Measurements from ENCODE around the gene NADSYN1.

Gene NADSYN1

DNA sequence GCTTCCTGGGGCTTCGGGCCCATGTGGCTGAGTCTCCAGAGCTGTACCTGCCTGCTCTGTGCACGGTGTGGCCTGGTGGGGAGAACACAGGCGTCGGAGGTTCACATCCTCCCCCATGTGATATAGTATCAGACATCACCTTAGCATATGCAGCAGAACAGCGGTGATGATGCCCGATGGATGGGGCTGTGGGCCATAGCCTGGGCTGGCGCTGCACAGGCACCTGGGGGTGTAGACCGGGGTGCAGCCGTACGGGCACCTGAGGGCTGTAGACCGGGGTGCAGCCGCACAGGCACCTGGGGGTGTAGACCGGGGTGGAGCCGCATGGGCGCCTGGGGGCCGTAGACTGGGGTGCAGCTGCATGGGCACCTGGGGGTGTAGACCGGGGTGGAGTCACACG is 29.2 kb downstream of the NADSYN1 start:
- no peak overlapping the region for H3K4me3 Mint-ChIP-seq
- no peaks in the 10 kb centered on the region for H3K27me3 Mint-ChIP-seq
- no peak overlapping the region for H3K27ac Mint-ChIP-seq
- H3K4me1 Mint-ChIP-seq (ENCODE audit: low read depth): no peaks in the 10 kb centered on the region
- no peaks in the 10 kb centered on the region for H3K9me3 Mint-ChIP-seq
- DNase-seq: no peak
- peaks cover 90% of the 10 kb centered on the region for H3K36me3 Mint-ChIP-seq (ENCODE audit: low read depth)

DNA sequence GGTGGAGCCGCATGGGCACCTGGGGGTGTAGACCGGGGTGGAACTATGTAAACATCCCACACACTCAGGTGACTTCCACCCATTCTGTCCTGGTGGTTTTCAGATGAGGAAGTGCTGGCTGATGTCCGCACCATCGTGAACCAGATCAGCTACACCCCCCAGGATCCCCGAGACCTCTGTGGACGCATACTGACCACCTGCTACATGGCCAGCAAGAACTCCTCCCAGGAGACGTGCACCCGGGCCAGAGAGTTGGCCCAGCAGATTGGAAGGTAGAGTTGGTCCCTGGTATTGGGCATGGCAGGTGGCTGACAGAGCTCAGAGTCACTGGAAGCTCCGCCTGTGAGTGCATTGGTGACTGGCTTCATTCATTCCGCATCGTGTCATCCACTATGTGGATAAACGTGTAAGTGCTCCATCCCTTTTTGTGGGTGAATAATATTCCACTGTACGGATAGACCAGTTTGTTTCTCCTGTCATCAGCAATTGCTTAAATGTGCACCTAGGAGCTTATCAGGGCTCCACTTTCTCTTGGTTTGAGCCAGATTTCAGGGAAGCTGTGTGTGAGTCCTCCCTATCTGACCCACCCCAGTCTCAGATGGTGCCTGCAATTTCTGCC is 29.9 kb downstream of the NADSYN1 start:
- H3K4me1 Mint-ChIP-seq (ENCODE audit: low read depth): peaks cover under 1% of the 10 kb centered on the region
- H3K27me3 Mint-ChIP-seq: no peaks in the 10 kb centered on the region
- no peak overlapping the region for H3K4me3 Mint-ChIP-seq
- DNase-seq: no peak
- H3K27ac Mint-ChIP-seq: no peak overlapping the region
- H3K36me3 Mint-ChIP-seq (ENCODE audit: low read depth): peaks cover 88% of the 10 kb centered on the region
- no peaks in the 10 kb centered on the region for H3K9me3 Mint-ChIP-seq

DNA sequence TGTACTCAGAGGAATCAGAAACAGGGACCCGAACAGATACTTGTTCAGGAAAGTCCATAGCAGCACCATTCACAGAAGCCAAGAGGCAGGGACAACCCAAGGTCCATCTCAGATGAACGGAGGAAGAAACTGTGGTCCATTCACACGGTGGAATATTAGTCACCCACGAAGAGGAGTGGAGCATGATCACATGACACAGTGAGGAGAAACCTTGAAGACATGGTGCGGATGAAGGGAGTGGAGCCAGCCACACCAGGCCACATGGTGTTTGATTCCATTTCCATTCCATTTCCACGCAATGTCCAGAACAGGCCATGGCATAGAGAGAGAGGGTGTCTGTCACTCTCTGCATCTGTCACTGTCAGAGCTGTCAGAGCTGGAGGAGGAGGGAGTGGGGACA is 30.7 kb downstream of the NADSYN1 start:
- Mint-ChIP-seq H3K4me3 (no peak overlapping the region), H3K9me3 (no peaks in the 10 kb centered on the region), H3K36me3 (ENCODE audit: low read depth) (peaks cover 88% of the 10 kb centered on the region), H3K4me1 (ENCODE audit: low read depth) (peaks cover 9% of the 10 kb centered on the region), H3K27me3 (no peaks in the 10 kb centered on the region), H3K27ac (no peak overlapping the region)
- DNase-seq: no peak

DNA sequence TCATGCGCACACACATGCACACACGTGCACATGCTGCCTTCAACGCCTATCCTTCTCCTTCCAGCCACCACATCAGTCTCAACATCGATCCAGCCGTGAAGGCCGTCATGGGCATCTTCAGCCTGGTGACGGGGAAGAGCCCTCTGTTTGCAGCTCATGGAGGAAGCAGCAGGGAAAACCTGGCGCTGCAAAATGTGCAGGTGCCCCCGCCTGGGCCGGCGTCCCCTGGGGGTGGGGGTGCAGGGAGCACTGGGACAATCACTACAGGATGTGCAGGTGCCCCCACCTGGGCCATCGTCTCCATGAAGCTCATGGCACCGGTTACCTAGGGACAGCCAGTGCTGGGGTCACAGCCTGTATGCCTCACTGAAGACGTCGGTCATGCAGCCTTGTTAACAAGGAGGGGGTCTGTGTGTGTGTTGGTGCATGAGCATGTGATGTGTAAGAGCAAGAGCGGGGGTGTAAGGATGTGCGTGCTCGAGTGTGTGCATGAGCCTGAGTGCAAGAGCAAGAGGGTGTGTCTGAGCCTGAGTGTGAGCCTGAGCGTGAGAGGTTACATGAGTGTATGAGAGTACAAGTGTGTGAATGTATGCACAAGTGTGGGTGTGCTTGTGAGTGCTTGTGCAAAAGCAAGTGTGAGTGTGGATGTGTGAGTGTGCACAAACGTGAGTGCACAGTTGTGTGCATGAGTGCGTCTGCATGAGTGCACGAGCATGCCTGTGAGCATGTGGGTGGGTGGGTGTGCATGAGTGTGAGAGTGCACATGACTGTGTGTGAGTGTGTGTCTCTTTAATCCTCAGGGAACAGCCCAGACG is 31.5 kb downstream of the NADSYN1 start:
- Mint-ChIP-seq H3K4me3 (no peak overlapping the region), H3K27ac (no peak overlapping the region), H3K36me3 (ENCODE audit: low read depth) (peaks cover 88% of the 10 kb centered on the region), H3K4me1 (ENCODE audit: low read depth) (peaks cover 17% of the 10 kb centered on the region), H3K9me3 (no peaks in the 10 kb centered on the region), H3K27me3 (no peaks in the 10 kb centered on the region)
- no peak for DNase-seq

DNA sequence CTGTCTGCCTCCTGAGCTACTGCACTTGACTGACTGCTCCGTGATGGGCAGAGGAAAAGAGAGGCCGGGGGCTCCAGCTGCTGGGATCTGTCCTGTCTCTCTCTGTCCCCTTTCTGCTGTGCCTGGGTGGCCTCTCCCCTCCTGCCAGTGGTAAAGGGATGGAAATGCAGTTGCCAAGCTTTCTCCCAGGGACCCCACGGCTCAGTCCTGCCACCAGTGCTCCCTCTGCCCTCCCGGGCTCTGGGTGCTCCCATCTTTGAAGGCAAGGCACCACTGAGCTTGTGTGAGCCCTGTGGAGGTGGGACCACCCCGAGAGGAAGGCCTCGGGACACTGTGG is 32.0 kb downstream of the NADSYN1 start:
- H3K4me1 Mint-ChIP-seq (ENCODE audit: low read depth): peaks cover 21% of the 10 kb centered on the region
- H3K9me3 Mint-ChIP-seq: no peaks in the 10 kb centered on the region
- no peaks in the 10 kb centered on the region for H3K27me3 Mint-ChIP-seq
- H3K27ac Mint-ChIP-seq: no peak overlapping the region
- peaks cover 88% of the 10 kb centered on the region for H3K36me3 Mint-ChIP-seq (ENCODE audit: low read depth)
- DNase-seq: no peak
- H3K4me3 Mint-ChIP-seq: no peak overlapping the region

DNA sequence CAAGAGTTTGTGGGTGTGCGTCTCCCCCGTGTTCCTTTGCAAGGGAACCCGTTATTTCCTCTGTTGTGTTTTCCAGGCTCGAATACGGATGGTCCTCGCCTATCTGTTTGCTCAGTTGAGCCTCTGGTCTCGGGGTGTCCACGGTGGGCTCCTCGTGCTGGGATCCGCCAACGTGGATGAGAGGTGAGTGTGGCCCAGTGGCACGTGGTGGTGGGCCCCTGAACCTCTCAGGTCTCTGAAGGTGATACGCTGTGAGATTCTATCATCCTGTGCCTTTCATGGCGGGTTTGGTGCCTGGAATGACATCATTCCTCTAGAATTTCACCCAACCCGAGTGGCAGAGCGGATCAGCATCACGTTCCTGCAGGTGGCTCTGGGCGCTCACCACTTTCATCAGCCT is 32.5 kb downstream of the NADSYN1 start:
- no peaks in the 10 kb centered on the region for H3K27me3 Mint-ChIP-seq
- no peak overlapping the region for H3K4me3 Mint-ChIP-seq
- no peaks in the 10 kb centered on the region for H3K9me3 Mint-ChIP-seq
- DNase-seq: peak; percentile 11
- H3K4me1 Mint-ChIP-seq (ENCODE audit: low read depth): peaks cover 23% of the 10 kb centered on the region
- no peak overlapping the region for H3K27ac Mint-ChIP-seq
- H3K36me3 Mint-ChIP-seq (ENCODE audit: low read depth): peaks cover 90% of the 10 kb centered on the region

DNA sequence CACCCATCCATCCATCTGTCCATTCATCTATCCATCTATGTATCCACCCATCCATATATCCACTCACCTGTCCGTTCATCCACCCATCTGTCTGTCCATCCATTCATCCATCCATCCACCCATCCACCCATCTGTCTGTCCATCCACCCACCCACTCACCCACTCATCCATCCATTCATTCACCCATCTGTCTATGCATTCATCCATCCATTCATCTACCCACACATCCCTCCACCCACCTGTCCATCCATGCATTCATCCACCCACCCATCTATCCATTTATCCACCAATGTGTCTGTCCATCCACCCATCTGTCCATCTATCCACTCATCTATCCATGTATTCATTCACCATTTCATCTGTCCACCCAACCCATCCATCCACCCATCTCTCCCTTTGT is 33.3 kb downstream of the NADSYN1 start:
- Mint-ChIP-seq H3K27me3 (no peaks in the 10 kb centered on the region), H3K27ac (no peak overlapping the region)
- no peak for DNase-seq

DNA sequence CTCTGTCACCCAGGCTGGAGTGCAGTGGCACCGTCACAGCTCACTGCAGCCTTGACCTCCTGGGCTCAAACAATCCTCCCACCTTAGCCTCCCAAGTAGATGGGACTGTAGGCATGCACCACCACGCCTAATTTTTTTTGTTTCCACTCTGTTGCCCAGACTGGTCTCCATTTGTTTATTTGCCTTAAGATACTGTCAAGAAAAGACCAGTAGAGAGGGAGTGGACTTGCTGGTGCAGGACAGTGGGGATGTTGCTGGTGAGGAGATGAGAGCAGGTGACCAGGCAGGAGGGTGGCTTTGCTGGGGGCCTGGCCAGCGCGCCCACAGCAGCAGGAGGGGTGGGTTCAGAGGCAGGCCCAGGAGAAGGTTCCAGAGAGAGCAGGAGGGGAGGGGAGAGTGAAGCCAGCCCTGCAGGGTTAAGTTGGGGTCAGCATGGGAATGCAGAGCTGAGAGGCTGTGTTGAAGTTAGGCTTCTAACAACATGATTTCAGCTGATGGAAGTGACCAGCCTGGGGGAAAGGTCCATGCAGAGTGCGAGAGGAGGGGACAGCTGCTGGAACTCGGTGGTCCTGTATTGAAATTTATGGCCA is 35.8 kb downstream of the NADSYN1 start:
- peak overlapping the region; percentile 87 for H3K27ac Mint-ChIP-seq
- H3K4me3 Mint-ChIP-seq: peak overlapping the region; percentile 4
- H3K9me3 Mint-ChIP-seq: no peaks in the 10 kb centered on the region
- H3K4me1 Mint-ChIP-seq (ENCODE audit: low read depth): peaks cover 23% of the 10 kb centered on the region
- DNase-seq: peak; percentile 7
- no peaks in the 10 kb centered on the region for H3K27me3 Mint-ChIP-seq
- peaks cover 90% of the 10 kb centered on the region for H3K36me3 Mint-ChIP-seq (ENCODE audit: low read depth)

More for the DNA sequence above, 33.3 kb downstream of the NADSYN1 start:
- Mint-ChIP-seq H3K4me1 (ENCODE audit: low read depth) (peaks cover 23% of the 10 kb centered on the region), H3K4me3 (no peak overlapping the region), H3K36me3 (ENCODE audit: low read depth) (peaks cover 90% of the 10 kb centered on the region), H3K9me3 (no peaks in the 10 kb centered on the region)

DNA sequence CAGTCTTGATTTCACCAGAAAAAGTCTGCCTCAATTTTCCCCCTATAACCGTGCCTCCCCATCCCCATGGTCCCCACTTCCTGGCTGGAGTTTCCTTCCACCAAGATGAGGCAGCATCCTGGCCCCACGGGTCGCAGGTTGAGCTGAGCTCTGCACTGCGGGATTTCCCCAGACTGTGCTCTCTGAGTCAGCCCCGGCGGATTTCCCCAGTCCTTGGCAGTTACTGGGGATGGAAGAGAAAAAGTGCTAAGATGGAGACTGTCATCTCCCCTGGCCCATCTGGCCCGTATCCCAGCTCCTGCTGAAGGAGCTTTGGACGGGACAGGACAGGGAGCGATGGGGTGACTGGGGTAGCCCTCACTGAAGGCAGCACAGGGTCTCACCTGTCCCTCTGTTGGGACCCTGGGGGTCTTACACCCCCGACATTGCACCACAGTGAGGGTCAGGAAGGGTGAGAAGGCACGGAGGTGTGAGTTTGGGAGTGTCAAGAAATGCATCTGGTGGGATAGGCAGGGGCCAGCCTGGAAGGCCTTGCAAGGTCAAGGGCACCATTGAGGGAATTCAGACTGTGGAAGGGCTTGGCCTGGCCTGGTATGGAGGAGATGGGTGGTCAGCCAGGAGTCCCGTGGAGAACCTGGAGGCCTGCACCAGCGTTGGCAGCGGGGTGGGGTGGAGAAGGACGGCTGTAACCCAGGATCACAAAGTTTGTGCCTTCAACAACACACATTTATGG is 36.5 kb downstream of the NADSYN1 start:
- H3K36me3 Mint-ChIP-seq (ENCODE audit: low read depth): peaks cover 89% of the 10 kb centered on the region
- H3K27ac Mint-ChIP-seq: peak overlapping the region; percentile 87
- no peaks in the 10 kb centered on the region for H3K27me3 Mint-ChIP-seq
- H3K4me3 Mint-ChIP-seq: peak overlapping the region; percentile 14
- peak; percentile 67 for DNase-seq
- H3K4me1 Mint-ChIP-seq (ENCODE audit: low read depth): peaks cover 23% of the 10 kb centered on the region
- no peaks in the 10 kb centered on the region for H3K9me3 Mint-ChIP-seq

DNA sequence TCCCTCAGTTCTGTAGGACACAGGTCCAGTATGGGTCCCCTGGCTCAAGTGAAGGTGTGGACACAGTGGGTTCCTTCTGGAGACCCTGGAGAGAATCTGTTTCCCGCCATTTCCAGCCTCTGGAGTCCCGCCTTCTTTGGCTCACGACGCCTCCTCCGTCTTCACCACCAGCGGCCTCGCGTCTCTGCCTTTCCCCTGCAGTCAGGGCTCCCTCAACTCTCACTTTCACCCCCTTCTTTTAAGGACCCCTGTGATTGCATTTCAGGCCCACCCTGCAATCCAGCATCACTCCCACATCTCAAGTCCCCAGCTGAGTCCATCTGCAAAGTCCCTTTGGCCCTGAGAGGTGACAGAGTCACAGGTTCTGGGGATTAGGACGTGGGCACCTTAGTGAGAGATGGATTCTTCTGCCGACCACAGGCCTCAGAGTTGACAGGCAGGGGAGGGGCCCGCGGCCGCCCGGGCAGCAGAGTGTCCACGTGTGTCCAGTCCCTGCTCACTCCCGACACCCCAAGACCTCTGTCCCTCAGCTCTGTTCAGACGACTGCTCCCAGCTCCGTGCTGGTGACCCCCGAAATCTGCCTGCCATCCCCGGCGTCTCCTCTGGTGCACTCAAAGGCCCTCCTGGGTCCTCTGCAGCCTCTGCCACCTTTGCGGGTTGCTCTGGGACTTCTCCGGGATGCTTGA is 37.2 kb downstream of the NADSYN1 start:
- DNase-seq: peak; percentile 18
- H3K4me3 Mint-ChIP-seq: no peak overlapping the region
- no peaks in the 10 kb centered on the region for H3K27me3 Mint-ChIP-seq
- H3K27ac Mint-ChIP-seq: peak overlapping the region; percentile 87
- peaks cover 89% of the 10 kb centered on the region for H3K36me3 Mint-ChIP-seq (ENCODE audit: low read depth)
- H3K9me3 Mint-ChIP-seq: no peaks in the 10 kb centered on the region
- peaks cover 23% of the 10 kb centered on the region for H3K4me1 Mint-ChIP-seq (ENCODE audit: low read depth)

DNA sequence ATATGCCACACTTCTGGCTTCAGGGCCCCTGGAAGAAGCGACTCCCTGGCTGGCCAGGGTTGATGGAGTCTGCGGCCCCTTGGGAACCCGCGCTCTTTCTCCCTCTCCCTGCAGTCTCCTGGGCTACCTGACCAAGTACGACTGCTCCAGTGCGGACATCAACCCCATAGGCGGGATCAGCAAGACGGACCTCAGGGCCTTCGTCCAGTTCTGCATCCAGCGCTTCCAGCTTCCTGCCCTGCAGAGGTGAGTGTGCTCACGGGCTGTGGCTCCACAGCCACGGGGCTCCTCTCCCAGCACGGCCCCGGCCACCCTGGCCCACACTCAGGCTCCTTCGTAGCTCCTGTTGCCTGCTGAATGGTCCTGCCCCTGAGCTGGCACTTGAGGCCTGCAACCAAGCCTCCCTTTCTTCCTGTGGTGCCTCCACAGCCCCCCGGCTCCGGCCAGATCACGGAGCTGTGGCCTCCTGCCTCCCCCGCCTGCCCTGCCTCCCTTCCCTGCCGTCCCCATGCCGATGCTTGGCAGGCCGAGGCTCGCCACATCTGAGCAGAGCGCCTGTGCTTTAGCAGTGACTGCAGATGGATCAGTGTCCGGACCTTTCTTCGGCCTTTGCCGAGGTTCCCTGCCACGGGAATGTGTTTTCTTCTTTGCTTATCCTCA is 37.9 kb downstream of the NADSYN1 start:
- Mint-ChIP-seq H3K27me3 (no peaks in the 10 kb centered on the region), H3K4me3 (no peak overlapping the region), H3K36me3 (ENCODE audit: low read depth) (peaks cover 89% of the 10 kb centered on the region), H3K9me3 (no peaks in the 10 kb centered on the region), H3K27ac (peak overlapping the region; percentile 65), H3K4me1 (ENCODE audit: low read depth) (peaks cover 23% of the 10 kb centered on the region)
- peak; percentile 20 for DNase-seq

DNA sequence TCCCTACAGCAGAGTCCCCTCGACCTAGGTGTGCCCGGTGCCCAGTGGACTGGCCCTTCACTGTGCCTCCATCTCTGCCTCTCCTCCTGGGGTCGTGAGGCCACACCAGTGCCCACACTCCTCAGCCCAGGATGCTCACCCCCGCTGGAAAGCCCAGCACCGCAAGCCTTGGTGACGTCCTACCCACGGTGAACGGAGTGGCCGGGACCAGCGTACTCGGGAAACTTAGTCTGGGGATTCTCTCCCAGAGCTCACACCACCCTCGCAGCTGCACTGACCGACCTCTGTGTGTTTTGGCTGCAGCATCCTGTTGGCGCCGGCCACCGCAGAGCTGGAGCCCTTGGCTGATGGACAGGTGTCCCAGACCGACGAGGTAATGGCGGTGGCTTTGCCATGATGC is 38.5 kb downstream of the NADSYN1 start:
- DNase-seq: peak; percentile 21
- no peak overlapping the region for H3K27ac Mint-ChIP-seq
- H3K27me3 Mint-ChIP-seq: no peaks in the 10 kb centered on the region
- H3K36me3 Mint-ChIP-seq (ENCODE audit: low read depth): peaks cover 89% of the 10 kb centered on the region
- H3K9me3 Mint-ChIP-seq: no peaks in the 10 kb centered on the region
- no peak overlapping the region for H3K4me3 Mint-ChIP-seq
- H3K4me1 Mint-ChIP-seq (ENCODE audit: low read depth): peaks cover 23% of the 10 kb centered on the region

DNA sequence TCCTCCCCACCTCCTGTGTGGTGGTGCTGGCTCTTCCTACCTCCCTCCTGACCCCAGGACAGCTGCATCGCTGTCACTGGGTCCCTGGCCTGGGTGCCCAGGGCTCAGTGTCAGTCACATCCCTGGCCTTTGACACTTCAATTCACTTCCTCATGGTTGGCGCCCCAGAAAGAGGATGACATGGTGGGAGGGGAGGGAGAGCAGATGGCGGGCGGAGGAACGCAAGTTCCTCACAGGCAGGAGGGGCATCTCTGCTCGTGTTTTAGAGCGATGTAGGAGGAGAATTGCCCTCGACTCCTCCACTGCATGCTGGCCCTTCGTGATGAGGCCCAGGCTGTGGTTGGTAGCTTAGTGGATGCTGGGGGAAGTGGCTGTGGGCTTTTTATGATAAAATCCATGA is 38.9 kb downstream of the NADSYN1 start:
- Mint-ChIP-seq H3K9me3 (no peaks in the 10 kb centered on the region), H3K4me3 (no peak overlapping the region), H3K27me3 (no peaks in the 10 kb centered on the region), H3K4me1 (ENCODE audit: low read depth) (peaks cover 23% of the 10 kb centered on the region), H3K27ac (no peak overlapping the region), H3K36me3 (ENCODE audit: low read depth) (peaks cover 91% of the 10 kb centered on the region)
- DNase-seq: no peak

All from activated T-cell treated with anti-CD3 and anti-CD28 coated beads, Interleukin-2, amount 50 U/mL, for 24 hours (primary cell).